ENCODE data around the gene VWA1.
"Not testable (repeated sequence)": the region's sequence is repeated elsewhere in the genome, so short reads cannot be mapped to it uniquely, and the experiment has no call there.

The VWA1 gene

DNA sequence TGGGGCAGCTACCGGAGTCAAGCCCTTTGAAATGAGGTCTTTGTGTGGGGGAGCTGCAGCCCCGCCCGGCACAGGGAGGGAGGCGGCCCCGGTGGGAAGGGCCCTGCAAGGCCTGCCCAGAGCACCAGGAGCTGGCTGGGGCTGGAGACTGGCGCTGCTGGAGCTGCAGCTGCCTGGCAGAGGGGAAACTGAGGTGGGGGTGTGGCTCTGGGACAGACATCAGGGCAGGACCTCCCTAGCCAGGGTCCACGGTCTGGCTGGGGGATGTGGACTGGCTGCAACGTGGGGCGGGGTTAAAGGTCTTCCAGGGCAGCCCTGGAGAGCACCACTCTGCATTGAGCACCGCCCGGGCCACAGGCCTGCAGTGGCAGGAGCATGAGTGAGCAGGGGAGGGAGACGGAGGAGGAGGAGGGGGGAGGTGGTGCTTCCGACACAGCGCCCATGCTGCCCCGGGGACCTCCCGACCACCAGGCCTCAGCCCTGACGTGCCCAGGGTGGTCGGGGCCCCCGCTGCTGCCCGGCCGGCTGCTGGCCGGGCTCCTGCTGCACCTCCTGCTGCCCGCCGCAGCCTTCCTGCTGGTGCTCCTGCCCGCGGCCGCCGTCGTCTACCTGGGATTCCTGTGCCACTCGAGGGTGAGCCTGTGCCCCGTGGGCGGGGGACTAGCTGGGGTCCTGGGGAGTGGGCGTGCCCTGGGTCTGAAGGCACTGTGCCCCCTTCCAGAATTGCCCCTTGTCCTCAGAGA lies 9.6 kb upstream of the VWA1 start:
- no peak for DNase-seq

DNA sequence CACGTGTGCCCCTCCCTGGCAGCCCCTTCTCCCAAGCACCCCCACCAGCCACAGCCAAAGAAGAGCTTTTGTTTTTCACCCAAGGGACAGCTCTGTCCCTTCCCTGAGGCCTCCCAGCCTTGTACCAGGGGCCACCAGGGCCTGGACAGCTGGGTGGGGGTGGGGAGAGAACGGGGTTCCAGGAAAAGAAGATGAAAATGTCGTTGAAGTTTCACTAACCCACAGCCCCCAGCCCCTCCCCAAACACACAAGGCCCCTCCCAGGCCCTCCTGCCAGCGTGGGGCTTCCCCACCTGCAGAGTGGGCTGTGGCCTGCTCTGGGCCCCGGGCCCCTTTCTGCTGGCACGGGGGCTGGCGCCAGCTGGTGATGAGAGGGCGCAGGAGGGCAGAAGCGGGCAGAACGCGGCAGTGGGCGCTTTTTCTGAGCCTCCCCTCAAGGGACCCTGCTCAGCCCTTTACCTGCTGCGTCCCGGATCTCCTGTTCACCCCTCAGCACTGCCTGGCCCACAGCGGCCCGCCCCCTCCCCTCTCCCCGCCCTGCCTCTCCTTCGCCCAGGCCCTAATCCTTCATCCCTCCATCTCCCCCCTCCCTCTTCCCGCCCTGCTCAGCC lies 8.9 kb upstream of the VWA1 start:
- no peak for DNase-seq

DNA sequence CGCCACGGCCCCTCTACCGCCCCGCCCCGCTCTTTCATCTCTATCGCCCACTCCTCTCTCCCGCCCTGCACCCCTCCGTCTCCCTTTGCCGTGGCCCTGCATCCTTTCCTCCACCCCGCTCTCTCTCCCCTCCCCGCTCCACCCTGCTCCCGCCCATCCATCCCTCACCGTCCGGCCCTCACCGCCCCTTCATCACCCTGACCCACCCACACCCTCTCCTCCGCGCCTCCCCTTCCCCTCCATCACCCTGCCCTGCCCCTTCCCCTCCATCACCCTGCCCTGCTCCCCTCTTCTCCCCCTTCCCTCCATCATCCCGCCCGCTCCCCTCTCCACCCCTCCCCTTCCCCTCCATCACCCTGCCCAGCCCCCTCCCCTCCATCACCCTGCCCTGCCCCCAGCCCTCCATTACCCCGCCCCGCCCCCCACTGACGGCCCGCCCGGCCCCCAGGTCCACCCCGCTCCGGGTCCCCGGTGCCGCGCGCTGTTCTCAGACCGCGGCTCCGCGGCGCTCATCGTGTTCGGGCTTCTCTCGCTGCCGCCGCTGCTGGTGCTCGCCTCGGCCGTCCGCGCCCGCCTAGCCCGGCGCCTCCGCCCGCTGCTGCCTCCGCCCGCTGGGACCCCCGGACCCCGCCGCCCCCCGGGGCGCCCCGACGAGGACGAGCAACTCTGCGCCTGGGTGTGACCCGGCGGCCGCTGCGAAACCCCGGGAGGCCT lies 8.2 kb upstream of the VWA1 start:
- no peak for DNase-seq

DNA sequence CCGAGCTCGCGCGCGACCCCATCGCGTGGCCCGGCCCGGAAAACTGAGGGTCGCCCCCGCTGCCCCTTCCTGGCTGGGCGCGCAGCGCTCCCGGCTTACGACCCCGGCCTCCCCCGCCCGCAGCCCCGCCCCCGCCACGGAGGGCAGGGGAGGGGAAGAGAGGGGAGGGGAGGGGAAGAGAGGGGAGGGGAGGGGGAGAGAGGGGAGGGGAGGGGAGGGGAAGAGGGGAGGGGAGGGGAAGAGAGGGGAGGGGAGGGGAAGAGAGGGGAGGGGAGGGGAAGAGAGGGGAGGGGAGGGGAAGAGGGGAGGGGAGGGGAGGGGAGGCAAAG lies 7.7 kb upstream of the VWA1 start:
- no peak for DNase-seq

DNA sequence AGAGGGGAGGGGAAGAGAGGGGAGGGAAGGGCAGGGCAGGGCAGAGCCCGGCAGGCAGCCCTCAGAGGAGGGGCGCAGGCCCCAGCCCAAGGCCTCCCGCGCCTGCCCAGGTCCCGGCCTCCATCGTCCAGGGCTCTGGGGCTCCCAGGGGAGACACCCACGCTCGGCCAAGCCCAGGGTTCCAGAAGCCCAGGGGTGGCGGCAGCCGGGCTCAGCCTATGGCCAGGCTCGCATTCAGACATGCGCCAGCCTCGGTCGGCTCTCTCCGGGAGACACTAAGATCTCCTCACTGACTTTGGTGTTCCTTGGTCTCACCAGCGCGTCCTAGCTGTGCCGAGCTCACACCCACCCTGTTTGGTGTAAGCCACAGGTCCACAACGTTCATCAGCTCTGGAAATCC lies 7.3 kb upstream of the VWA1 start:
- DNase-seq: no peak

DNA sequence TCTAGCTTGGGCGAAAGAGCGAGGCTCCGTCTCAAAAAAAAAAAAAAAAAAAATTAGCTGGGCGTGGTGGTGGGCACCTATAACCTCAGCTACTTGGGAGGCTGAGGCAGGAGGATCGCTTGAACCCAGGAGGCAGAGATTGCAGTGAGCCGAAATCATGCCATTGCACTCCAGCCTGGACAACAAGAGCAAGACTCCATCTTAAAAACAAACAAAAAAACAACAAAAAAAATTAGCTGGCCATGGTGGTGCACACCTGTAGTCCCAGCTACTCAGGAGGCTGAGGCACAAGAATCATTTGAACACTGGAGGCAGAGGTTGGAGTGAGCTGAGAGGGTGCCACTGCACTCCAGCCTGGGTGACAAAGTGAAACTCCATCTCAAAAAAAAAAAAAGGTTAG lies 6.5 kb upstream of the VWA1 start:
- not testable (repeated sequence) for DNase-seq

DNA sequence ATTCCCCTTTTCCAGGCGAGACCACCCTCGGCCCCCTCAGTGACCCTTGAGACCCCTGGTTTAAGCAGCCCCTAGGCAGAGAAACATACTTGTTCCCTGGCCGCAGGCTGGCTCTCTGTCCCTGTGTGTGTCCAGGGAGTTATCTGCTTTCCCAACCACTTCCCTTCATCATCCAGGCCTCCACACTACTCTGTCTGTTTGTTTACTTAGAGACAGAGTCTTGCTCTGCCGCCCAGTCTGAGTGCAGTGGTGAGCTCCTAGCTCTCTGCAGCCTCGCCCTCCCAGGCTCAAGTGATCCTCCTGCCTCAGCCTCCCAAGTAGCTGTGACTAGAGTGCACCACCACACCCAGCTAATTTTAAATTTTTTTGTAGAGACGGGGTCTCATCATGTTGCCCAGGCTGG lies 5.8 kb upstream of the VWA1 start:
- no peak for DNase-seq

DNA sequence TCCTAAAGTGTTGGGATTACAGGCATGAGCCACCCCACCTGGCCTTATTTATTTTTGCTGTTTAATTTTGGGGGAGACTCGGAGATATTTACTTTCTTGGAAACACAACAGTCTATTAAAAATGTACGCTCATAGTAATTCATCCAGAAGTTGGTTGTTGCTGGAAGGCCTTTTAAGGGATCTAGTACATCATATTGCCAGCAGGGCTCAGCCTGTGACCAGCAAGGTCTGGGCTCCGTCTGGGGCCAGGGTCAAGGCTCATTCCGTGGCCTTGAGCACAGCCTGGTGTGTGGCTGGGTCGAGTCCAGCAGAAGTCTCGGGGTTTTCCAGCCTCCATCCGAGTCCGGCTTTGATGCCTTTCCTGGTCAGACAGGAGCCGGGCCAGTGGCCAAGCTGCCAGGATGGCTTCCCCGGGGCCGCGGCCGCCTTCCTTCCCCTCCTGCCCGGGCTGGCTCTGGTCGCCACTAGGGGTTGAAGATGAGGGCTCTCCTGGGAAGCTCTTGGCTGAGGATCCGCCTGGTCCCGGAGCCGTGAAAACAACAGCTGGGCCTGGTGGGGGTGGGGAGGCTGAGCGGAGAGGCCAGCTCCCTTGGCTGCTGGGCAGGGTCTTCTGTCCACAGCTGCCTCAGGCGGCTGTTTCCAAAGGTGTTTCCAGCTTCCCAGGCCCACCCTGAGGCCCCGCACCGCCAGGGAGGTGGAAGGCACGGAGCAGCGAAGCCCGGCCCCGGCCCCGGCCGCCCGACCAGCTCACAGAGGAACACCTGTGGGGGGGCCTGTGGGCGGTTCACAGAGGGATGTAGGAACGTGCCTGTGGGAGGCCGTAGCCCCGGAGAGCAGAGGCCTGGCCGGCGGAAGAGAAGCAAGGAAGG lies 5.1 kb upstream of the VWA1 start:
- DNase-seq: no peak

DNA sequence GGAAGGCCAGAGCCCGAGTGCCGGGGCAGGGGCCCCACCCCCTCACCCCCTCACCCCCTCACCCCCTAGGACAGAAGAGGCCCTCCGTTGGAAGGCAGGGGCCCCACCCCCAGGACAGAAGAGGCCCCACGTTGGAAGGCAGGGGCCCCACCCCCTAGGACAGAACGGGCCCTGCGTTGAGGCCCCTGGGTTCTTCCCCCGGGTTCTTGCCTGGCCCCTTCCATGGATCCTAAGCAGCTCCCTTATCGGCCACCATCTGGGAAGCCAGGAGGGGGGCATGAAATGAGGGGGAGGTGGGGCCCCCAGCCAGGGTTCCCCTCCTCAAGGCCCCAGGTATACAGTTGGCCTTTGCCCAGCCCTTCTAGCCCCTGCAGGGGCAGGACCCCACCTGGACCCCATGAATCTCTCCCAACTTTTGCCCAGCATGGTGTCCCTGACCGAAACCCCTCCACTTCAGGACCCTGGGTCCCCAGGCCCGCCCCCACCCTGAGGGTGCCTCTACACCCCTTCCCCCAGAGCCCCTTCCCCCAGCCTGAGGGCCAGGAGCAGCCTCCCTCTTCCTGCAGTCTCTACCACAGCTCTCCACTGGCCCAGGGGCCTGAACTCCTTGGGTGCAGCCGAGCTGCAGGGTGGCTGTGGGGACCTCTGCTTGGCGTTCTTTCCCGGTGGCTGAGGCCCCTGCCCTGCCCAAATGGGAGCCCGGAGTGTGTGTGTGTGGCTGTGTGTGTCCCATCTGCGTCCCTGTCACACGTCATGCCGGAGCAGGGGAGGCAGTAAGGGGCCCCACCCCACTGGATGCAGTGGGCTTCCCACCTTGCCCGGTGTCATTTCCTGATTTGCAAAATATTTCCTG lies 4.3 kb upstream of the VWA1 start:
- DNase-seq: no peak

DNA sequence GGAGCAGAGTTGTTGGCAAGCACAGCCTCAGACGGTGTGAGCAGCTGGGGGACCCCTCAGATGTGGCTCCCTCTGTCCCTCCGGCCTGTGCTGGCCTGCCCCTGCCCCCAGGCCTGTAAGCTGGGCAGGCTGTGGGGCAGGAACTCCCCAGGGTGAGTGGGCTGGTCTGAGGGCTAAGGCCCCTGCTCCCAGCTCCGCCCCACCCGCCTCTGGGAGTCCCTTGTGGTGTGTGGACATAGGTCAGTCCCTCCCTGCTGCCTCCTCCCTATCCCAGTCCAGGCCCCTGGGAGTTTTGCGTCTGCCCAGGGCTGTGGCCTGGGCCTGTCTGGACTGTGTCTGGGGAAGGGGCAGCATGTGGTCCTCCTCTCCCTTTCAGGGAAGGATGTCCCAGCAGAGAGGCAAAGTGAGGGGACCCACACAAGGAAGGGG lies 3.6 kb upstream of the VWA1 start:
- DNase-seq: no peak

DNA sequence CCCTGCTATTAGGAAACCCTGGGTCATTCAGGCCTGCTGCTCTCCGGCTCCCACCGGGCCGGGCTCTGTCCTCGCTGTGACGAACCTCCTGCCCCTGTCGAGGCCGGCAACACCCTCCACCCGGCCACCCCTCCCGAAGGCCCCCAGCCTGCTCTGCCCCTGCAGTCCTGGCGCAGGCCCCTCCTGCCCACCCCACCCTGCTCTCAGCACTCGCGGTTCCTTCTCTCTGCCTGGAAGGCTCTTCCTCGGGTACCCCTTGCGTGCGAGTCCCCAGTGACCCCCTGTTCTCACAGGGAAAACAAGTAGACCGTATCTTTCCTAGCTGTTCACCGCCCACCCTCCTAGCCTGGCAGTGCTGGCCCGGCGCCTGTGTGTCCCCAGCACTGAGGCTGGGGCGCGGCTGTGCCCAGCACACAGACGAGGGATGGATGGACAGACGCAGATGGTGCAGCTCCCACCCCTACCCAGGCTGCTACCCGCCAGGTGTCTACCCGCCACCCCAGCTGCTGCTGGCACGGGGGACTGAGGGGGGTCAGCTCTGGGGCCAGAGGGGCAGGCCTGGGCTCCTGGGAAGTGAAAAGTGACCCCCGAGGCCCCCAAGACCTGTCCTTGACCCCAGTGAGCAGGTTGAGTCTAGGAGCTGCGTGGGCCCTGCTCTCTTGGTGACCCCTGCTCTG lies 3.1 kb upstream of the VWA1 start:
- no peak for DNase-seq

DNA sequence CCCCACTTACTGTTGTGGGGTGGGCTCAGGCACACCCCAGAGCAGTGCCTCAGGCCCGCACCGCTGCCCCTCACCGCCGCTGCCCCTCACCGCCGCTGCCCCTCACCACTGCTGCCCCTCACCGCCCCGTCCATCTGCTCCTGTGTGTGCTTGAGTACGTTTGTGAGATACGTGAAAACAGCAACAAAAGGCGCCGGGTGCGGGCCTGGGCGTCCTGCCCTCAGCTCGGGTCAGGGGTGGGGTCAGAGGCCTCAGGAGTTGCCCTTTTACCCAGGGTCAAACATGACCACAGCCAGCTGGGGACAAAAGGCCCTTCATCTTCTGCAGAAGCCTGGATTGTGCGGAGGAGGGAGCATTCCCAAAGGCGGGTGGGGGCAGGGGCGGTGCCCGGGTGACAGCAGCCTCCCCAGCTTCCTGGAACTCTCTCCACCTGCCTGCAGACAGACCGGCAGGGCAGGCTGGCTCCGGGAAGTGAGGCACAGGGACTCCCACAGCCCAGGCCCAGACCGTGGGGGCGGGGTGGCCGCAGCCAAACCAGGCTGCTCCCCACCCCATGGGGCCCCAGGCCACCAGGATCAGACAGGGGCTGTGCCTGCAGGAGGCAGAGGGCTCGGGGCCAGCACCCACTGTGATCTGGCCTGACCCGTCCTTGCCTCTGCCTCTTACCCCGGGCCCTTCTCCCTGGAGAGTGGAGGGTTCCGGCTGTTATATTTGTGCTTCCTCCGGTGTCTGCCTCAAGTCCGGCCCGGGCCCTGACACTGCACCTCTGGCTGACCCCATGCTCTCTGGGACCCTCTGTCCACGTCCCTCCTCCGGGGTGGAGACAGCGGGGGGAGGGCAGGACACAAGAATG lies 2.3 kb upstream of the VWA1 start:
- DNase-seq: no peak

DNA sequence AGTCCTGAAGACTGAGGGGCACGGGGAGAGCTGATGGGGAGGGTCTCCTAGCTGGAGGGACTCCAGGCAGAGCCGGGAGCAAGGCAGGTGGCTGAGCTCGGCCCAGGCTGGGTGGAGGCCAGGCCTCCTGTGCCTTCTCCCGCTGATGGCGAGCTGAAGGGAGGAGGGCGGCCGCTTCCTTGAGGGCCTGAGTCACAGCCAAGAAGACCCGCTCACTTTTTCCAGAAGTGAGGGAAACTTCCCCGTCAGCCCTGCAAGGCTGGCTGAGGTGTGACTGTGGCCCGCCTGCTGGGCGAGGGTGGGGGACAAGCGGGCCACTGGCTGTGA lies 1.7 kb upstream of the VWA1 start:
- no peak for DNase-seq

DNA sequence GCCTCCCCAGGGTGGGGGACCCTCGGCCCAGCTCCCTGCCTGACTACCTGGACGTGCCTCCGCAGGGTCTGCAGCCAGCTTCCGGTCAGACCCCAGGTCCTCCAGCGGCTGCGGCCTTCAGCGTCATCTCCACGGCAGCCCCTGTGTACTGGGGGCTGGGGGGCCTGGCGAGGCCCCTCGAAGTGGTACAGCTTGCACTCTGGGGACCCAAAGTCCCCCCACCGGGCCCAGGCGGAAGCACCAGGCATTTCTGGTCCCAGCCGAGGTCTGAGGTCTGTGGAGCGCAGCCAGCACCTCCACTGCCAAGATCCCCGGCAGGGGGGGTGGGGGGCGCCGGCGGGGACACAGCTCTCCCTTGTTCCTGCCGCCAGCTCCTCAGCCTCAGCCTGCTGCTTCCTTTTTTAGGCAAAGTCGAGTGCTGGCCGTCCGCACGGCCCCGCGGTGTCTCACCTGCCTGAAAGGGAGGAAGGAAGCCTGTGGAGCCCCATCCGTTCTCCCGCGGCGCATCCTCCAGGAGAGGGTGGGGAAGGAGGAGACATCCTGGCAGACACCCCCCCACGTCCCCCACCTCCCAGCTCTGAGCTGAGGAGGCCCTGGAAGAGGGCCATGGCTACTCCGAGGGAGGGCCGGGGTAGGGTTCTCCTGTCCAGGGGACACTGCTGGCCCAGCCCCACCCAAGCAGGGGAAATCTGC lies 1.2 kb upstream of the VWA1 start:
- DNase-seq: no peak

DNA sequence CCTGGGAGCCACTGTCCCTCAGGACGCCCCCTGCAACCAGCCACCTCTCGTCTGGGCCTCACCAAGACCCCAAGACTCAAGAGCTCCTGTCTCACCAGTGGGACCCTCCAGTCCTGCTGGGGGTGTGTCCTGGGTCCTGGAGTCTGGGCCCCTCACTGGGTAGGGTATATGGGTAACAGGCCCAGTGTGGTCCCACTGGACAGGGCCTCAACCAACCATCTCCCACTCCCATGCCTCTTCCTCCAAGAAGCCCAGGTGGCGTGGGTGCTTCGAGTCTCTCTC lies 725 bp upstream of the VWA1 start:
- no peak for DNase-seq

DNA sequence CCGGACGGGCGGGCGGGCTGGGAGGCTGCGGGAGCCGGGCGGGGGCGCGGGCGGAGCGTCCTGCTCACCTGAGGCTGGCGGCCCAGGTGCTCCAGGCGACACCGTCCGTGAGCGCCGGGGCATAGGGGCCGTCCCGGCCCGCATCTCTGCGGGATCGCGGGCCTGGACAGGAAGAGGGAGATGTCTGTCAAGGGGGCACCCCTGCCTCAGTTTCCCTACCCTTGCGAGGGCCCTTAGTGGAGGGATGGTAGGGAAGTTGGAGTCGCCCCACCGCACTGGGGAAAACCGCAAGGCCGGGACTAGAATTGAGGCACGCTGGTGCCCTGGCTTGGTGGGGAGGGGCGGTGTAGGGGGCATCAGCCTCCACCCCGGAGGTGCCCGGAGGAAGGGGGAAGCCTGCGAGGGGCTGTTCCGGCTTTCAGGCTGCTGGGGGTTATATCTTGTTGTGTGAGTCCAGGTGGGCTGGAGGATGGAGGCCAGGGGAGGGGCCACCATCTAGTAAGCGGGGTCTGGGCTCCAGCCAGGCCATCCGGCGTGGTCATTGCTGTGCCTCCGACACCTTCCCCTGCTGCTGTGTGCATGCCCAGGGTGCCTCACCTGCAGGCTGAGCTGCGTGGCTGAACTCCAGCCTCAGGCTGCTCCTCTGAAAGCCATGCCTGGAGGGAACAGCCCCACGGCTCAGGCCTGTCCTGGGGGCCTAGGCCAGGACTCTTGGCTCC lies 580 bp downstream of the VWA1 start:
- DNase-seq: no peak

DNA sequence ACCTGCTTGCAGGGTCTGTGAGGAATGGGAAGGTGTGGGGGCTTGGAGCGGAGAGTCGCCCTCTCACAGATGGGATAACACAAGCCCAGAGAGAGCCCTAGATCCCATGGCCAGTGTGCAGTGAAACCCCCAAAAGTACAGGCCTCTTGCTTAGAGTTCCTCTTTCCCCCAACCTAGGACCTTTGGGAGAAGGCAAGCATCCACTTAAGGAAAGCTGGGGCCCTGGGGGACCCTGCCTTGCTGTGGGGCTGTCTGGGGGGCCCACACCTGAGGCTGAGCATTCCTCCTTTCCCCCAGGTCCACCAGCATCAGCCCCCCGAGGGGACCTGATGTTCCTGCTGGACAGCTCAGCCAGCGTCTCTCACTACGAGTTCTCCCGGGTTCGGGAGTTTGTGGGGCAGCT lies 1.1 kb downstream of the VWA1 start:
- no peak for DNase-seq

DNA sequence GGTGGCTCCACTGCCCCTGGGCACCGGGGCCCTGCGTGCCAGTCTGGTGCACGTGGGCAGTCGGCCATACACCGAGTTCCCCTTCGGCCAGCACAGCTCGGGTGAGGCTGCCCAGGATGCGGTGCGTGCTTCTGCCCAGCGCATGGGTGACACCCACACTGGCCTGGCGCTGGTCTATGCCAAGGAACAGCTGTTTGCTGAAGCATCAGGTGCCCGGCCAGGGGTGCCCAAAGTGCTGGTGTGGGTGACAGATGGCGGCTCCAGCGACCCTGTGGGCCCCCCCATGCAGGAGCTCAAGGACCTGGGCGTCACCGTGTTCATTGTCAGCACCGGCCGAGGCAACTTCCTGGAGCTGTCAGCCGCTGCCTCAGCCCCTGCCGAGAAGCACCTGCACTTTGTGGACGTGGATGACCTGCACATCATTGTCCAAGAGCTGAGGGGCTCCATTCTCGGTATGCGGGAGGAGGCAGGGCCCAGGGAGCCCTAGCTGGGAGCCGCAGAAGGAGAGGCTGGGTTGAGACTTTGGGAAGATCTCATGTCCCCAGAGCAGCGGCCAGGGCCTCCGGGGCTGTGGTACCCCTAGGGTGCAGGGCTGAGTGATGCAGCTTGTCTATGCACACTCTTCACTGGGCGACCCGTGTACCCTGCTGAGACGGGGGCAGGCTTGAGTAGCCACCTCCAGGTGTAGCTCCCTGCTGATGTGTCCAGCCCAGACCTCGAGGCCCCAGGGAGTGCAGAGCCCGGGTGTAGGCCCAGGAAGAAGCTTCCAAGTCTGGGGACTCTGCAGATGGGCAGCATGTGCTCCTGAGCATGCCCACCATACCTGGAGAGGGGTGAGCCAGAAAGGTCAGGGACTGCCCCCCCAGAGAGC lies 1.8 kb downstream of the VWA1 start:
- no peak for DNase-seq

DNA sequence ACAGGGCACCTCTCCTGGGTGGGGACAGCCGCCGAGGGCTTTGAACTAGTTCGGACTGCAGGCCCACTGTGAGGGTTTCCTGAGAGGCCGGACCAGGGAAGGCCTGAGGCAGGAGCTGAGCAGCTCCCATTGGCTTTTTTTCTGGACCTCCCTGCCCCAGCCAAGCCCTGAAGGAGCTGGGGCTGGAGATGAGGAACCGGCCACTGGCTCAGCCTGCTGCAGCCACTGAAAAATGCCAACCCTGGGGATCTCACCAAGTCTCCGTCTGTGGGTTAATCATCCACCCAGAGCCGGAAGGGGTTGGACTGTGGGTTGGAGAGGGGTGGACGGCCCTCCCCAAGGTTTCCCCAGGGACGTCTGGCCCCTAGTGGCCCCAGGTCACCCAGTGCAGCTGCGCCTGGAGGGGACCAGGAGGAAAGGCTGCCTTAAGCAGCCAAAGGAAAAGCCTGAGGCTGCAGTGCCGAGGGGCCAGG lies 2.5 kb downstream of the VWA1 start:
- DNase-seq: no peak
